ENCODE results near the gene GLTPD2.

The GLTPD2 gene

GRCh38 chr17:4833941-4834680 is 45.3 kb downstream of the GLTPD2 start:
- peak overlapping the region; percentile 87 for H3K27ac ChIP-seq
- peaks cover 7% of the 10 kb centered on the region for H3K36me3 ChIP-seq
- H3K27me3 ChIP-seq: no peaks in the 10 kb centered on the region
- H3K9me3 ChIP-seq: no peaks in the 10 kb centered on the region
- H3K4me3 ChIP-seq (ENCODE audit: low read depth in 1 of 2, low read length in 1 of 2): peak overlapping the region; percentile 81 to 93
- H3K4me1 ChIP-seq (ENCODE audit: control insufficient read depth in 1 of 2, insufficient read depth in 1 of 2, low read depth in 1 of 2, low read length in 1 of 2): peaks cover 31 to 45% of the 10 kb centered on the region in 2 experiments
- TF ChIP-seq, protein P1, sequence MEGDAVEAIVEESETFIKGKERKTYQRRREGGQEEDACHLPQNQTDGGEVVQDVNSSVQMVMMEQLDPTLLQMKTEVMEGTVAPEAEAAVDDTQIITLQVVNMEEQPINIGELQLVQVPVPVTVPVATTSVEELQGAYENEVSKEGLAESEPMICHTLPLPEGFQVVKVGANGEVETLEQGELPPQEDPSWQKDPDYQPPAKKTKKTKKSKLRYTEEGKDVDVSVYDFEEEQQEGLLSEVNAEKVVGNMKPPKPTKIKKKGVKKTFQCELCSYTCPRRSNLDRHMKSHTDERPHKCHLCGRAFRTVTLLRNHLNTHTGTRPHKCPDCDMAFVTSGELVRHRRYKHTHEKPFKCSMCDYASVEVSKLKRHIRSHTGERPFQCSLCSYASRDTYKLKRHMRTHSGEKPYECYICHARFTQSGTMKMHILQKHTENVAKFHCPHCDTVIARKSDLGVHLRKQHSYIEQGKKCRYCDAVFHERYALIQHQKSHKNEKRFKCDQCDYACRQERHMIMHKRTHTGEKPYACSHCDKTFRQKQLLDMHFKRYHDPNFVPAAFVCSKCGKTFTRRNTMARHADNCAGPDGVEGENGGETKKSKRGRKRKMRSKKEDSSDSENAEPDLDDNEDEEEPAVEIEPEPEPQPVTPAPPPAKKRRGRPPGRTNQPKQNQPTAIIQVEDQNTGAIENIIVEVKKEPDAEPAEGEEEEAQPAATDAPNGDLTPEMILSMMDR (IDR thresholded peaks at IDR 0.05): no peak

DNA sequence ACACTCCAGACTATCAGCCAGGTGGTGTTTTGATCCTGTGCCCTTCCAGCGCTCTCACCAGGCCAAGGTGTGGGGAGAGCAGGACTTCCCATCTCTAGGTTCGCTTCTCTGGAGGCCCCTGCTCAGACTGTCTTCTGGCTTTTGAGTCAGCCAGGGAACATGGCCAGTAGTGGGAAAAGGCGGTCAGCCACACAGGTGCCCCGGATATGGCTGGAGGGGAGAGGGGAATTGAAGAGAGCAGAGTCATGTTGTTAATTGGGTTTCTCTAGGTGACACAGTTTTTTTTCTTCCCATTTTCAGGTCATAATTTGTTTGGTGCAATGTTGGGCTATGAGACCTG is 45.9 kb downstream of the GLTPD2 start:
- Histone ChIP-seq H3K36me3 (peaks cover 7% of the 10 kb centered on the region), H3K27me3 (no peaks in the 10 kb centered on the region), H3K27ac (peak overlapping the region; percentile 87), H3K9me3 (no peaks in the 10 kb centered on the region), H3K4me3 (ENCODE audit: low read depth in 1 of 2, low read length in 1 of 2) (peak overlapping the region in 1 of 2 experiments; percentile 81), H3K4me1 (ENCODE audit: control insufficient read depth in 1 of 2, insufficient read depth in 1 of 2, low read depth in 1 of 2, low read length in 1 of 2) (peaks cover 31 to 45% of the 10 kb centered on the region in 2 experiments)
- TF ChIP-seq, protein P1 (IDR thresholded peaks at IDR 0.05): no peak

- Histone ChIP-seq H3K27ac (peak overlapping the region; percentile 87), H3K36me3 (peaks cover 7% of the 10 kb centered on the region), H3K4me1 (ENCODE audit: control insufficient read depth in 1 of 2, insufficient read depth in 1 of 2, low read depth in 1 of 2, low read length in 1 of 2) (peaks cover 31 to 45% of the 10 kb centered on the region in 2 experiments), H3K9me3 (no peaks in the 10 kb centered on the region), H3K4me3 (ENCODE audit: low read depth in 1 of 2, low read length in 1 of 2) (no peak overlapping the region), H3K27me3 (no peaks in the 10 kb centered on the region)
- TF ChIP-seq, protein P1 (IDR thresholded peaks at IDR 0.05): no peak
These were observed 47.5 kb downstream of the GLTPD2 start for GRCh38 chr17:4836221-4836620.

GRCh38 chr17:4837471-4838308 is 48.9 kb downstream of the GLTPD2 start:
- Histone ChIP-seq H3K27me3 (no peaks in the 10 kb centered on the region), H3K36me3 (peaks cover 7% of the 10 kb centered on the region), H3K27ac (no peak overlapping the region), H3K4me3 (ENCODE audit: low read depth in 1 of 2, low read length in 1 of 2) (no peak overlapping the region), H3K4me1 (ENCODE audit: control insufficient read depth in 1 of 2, insufficient read depth in 1 of 2, low read depth in 1 of 2, low read length in 1 of 2) (peaks cover 38 to 52% of the 10 kb centered on the region in 2 experiments), H3K9me3 (no peaks in the 10 kb centered on the region)
- TF ChIP-seq, protein P1 (IDR thresholded peaks at IDR 0.05): no peak

DNA sequence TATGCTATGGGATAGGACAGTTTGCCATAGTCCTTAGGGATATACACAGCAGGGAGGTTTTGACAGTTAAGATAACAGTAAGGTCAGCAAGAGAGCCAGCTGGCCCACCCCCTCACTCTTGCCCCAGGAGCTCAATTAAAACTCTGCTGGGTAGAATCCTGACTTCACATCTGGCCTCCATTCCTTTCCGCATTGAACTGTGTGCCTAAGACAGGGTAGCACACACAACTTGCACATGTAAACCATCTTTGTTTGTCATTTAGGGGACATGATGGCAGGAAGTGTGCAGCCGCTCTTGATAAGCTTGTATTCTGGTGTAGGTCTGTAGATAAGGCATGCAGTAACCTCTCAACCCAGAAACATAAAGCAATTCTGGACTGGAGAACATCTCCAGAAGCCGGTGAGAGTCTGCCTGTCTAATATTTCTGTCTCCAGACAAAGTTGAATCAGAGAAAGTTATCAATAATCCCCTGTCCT is 49.6 kb downstream of the GLTPD2 start:
- Histone ChIP-seq H3K36me3 (peaks cover 7% of the 10 kb centered on the region), H3K27ac (no peak overlapping the region), H3K4me3 (ENCODE audit: low read depth in 1 of 2, low read length in 1 of 2) (no peak overlapping the region), H3K9me3 (no peaks in the 10 kb centered on the region), H3K4me1 (ENCODE audit: control insufficient read depth in 1 of 2, insufficient read depth in 1 of 2, low read depth in 1 of 2, low read length in 1 of 2) (peaks cover 44 to 55% of the 10 kb centered on the region in 2 experiments), H3K27me3 (no peaks in the 10 kb centered on the region)
- TF ChIP-seq, protein P1 (IDR thresholded peaks at IDR 0.05): no peak

Data from neutrophil (primary cell).